Brain microvascular endothelial cell (primary cell): ENCODE measurements around the gene CELF2.

Experiments used
- DNase-seq: peaks from one replicate; pipeline ENCODE4 v3.0.0-alpha.2; 2020
- H3K27ac ChIP-seq: fragments of 250-450 bp; sonication (Bioruptor Pico); 2 replicates; pipeline ENCODE4 v1.5.1; 2020; ENCODE audit warnings: mild to moderate bottlenecking, moderate library complexity
- H3K27me3 ChIP-seq: fragments of 250-450 bp; sonication (Bioruptor Pico); replicated peaks from 2 replicates; pipeline ENCODE4 v1.5.1; 2020; ENCODE audit warnings: mild to moderate bottlenecking
- H3K36me3 ChIP-seq: fragments of 250-450 bp; sonication (Bioruptor Pico); replicated peaks from 2 replicates; pipeline ENCODE4 v1.5.1; 2020; ENCODE audit warnings: mild to moderate bottlenecking
- H3K4me3 ChIP-seq: 2 replicates; pipeline ENCODE4 v1.5.1; 2011; ENCODE audit warnings: low read depth, mild to moderate bottlenecking, control low read depth, low read length, moderate library complexity
- CTCF ChIP-seq: IDR thresholded peaks from 2 replicates; pipeline ENCODE4 v1.5.1; 2011; ENCODE audit warnings: low read depth, mild to moderate bottlenecking, moderate library complexity, low read length, control low read depth, inconsistent platforms; ENCODE audit errors: missing control alignments
- in situ Hi-C: cut with HindIII; loops from 2 replicates; pipeline ENCODE4 v1.10.0; 2017; ENCODE audit warnings: low sequenced_read_pairs, low pct_ligation_motif_present

Gene CELF2

DNA sequence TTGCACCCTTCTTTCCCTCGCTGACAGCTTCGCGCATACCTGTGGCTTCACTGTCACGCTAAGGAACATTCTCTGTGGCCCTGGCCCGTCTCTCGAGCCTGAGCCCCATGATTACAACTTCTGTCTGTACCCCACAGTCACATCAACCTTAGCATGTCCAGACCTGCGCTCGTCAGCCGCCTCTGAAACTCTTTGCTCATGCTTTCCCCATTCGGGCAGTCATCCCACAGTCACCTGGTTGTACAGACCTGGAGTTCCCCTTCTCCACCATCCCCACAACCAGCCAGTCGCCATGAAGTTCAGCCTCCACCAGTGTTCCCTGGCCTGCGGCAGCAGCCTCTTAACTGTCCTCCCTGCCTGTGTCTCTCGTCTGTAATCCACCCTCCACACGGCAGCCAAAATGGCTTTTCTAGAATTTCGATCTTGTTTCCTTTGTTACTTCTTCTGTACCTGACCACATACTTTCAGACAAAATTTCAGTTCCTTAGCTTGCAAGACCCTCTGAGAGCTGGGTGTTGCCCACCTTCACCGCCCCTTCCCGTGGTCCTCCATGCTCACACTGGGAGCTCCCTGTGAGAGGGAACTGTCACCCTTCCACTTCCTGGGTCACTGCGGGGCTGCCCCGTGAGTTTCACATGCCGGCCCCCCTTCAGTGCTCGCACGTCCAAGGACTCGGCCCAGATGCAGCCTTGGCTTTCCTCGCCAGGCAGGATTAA is 229.2 kb downstream of the CELF2 start:
- Histone ChIP-seq H3K27ac (no peak overlapping the region), H3K36me3 (no peaks in the 10 kb centered on the region), H3K27me3 (no peaks in the 10 kb centered on the region), H3K4me3 (no peak overlapping the region)
- DNase-seq = no peak
- in situ Hi-C loops = no loop called here
- TF ChIP-seq CTCF = no peak

- Histone ChIP-seq H3K36me3 (no peaks in the 10 kb centered on the region), H3K27ac (no peak overlapping the region), H3K4me3 (no peak overlapping the region), H3K27me3 (no peaks in the 10 kb centered on the region)
- in situ Hi-C loops = no loop called here
- TF ChIP-seq CTCF = no peak
- DNase-seq = no peak
These were observed 231.6 kb downstream of the CELF2 start for GRCh38 chr10:11249152-11249807.

- H3K27ac ChIP-seq = no peak overlapping the region
- H3K36me3 ChIP-seq = no peaks in the 10 kb centered on the region
- H3K27me3 ChIP-seq = no peaks in the 10 kb centered on the region
- in situ Hi-C loops = no loop called here
- H3K4me3 ChIP-seq = no peak overlapping the region
- no peak for TF ChIP-seq CTCF
- DNase-seq = no peak
These were observed 232.1 kb downstream of the CELF2 start for GRCh38 chr10:11249808-11250195.

DNA sequence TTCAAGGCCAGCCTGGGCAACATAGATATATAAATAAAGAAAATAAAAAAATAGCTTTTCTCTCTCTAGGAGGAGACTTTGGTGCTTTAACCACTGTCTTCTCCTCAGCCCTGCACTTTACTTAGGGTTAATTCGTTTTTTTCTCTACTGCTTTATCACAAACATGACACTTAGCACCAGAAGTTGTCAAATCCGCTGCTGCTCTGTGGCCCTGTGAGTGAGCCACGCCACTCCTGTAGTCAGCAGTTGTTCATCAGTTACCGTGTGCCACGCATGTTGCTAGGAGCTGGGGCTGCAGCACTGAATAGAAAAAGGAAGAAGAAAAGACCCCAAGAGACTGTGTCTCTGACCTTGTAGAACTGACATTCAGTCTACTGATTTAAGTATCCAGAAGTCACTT is 232.6 kb downstream of the CELF2 start:
- H3K36me3 ChIP-seq = no peaks in the 10 kb centered on the region
- no peaks in the 10 kb centered on the region for H3K27me3 ChIP-seq
- TF ChIP-seq CTCF = no peak
- in situ Hi-C loops = no loop called here
- H3K4me3 ChIP-seq = no peak overlapping the region
- H3K27ac ChIP-seq = no peak overlapping the region
- no peak for DNase-seq

DNA sequence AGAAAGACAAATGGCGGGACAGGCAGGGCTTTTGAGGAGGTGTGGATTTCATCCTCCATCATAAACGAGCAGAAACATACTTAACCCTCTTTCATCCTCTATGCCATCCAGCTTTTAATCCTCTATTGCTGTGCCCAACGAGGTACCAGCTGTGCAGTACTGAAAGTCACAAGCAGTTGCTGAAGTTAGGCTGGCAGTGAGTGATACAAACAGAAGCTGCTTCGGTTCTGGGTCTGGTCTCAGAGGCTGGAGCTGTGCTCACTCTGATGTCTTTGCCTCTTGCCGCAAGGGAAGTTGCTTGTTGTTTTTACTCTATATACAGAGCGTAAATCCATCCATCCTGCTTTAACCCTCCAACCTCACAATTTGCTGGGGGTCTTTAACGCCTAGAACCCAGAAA is 235.2 kb downstream of the CELF2 start:
- Histone ChIP-seq H3K27ac (no peak overlapping the region), H3K36me3 (no peaks in the 10 kb centered on the region), H3K4me3 (no peak overlapping the region), H3K27me3 (no peaks in the 10 kb centered on the region)
- in situ Hi-C loops = no loop called here
- TF ChIP-seq CTCF = no peak
- no peak for DNase-seq
